HepG2 (cell line): ENCODE data around the gene ZNF597. TPM values are rescaled to one million over a fixed set of nuclear protein-coding genes. Genes with fewer than 3 reads are reported as not detected.

Source experiments
- MEF2D ChIP-seq: sonication (generic); formaldehyde crosslinking; IDR thresholded peaks from 2 replicates; pipeline ENCODE4 v1.5.1; 2020; ENCODE audit warnings: mild to moderate bottlenecking, missing genetic modification reagents
- NFIC ChIP-seq: IDR thresholded peaks from 2 replicates; pipeline ENCODE4 v1.6.1; 2012; ENCODE audit warnings: mild to moderate bottlenecking, low read length, inconsistent platforms
- NR2F1 ChIP-seq, 2 experiments: fragments of 450-650 bp in 1 of 2; formaldehyde crosslinking in 1 of 2; IDR thresholded peaks; 2 replicates each; pipeline versions ENCODE4 v1.5.0 to v1.6.1; 2016 to 2020; ENCODE audit warnings: mild to moderate bottlenecking in 1 of 2, missing compliant biosample characterization in 1 of 2, missing genetic modification reagents in 1 of 2, moderate library complexity in 1 of 2
- ONECUT2 ChIP-seq: sonication (generic); formaldehyde crosslinking; IDR thresholded peaks from 2 replicates; pipeline ENCODE4 v1.4.0; 2020; ENCODE audit warnings: missing genetic modification reagents
- RARA ChIP-seq: IDR thresholded peaks from 2 replicates; pipeline ENCODE4 v1.6.1; 2016; ENCODE audit warnings: missing genetic modification reagents, missing compliant biosample characterization
- ZBTB20 ChIP-seq: sonication (generic); formaldehyde crosslinking; IDR thresholded peaks from 2 replicates; pipeline ENCODE4 v1.8.1; 2023; ENCODE audit warnings: missing genetic modification reagents, low read depth, mild to moderate bottlenecking, borderline replicate concordance
- ZSCAN21 ChIP-seq: sonication (generic); formaldehyde crosslinking; IDR thresholded peaks from 2 replicates; pipeline ENCODE4 v1.8.0; 2022; ENCODE audit warnings: mild to moderate bottlenecking, missing genetic modification reagents, moderate library complexity, borderline replicate concordance
- polyA plus RNA-seq, 8 experiments: library from polyadenylated mRNA; depleted of rRNA in 3 of 8; stranded (reverse) in 7 of 8; unstranded in 1 of 8; fragments of >200 nt; fragmentation: Illumina TruSeq in 4 of 8; extraction: Trizol in 4 of 8; gene quantifications; 2 replicates each; pipeline versions ENCODE4 v1.2.1 to v1.2.3, GENCODE V29; 2011 to 2016; ENCODE audit warnings: low read depth in 4 of 8, missing spikeins in 1 of 8, mixed read lengths in 1 of 8; ENCODE audit not compliant: insufficient read depth in 1 of 8
- total RNA-seq, 5 experiments: library from RNA; depleted of rRNA; stranded (reverse); fragments of >200 nt; fragmentation: Illumina TruSeq; extraction: Trizol; gene quantifications; 2 replicates each; pipeline ENCODE4 v1.2.3, GENCODE V29; 2016; ENCODE audit warnings: low read depth in 1 of 5
- TF ChIP-seq, protein P1 (sequence below): sonication (generic); formaldehyde crosslinking; IDR thresholded peaks from 2 replicates; pipeline ENCODE4 v1.9.0; 2022; ENCODE audit warnings: missing genetic modification reagents, mild to moderate bottlenecking, borderline replicate concordance
- TF ChIP-seq, protein P2 (sequence below): sonication (generic); formaldehyde crosslinking; IDR thresholded peaks from 2 replicates; pipeline ENCODE4 v1.5.1; 2020; ENCODE audit warnings: mild to moderate bottlenecking, missing genetic modification reagents
- TF ChIP-seq, protein P3 (sequence below): sonication (generic); formaldehyde crosslinking; IDR thresholded peaks from 2 replicates; pipeline ENCODE4 v1.4.0; 2020; ENCODE audit warnings: missing genetic modification reagents, mild to moderate bottlenecking, borderline replicate concordance
- TF ChIP-seq, protein P4 (sequence below): sonication (generic); formaldehyde crosslinking; IDR thresholded peaks from 2 replicates; pipeline ENCODE4 v1.5.1; 2020; ENCODE audit warnings: missing genetic modification reagents, mild to moderate bottlenecking, borderline replicate concordance
- TF ChIP-seq, protein P5 (sequence below): sonication (generic); formaldehyde crosslinking; IDR thresholded peaks from 2 replicates; pipeline ENCODE4 v1.5.0; 2020; ENCODE audit warnings: missing genetic modification reagents
- TF ChIP-seq, protein P6 (sequence below): sonication (generic); formaldehyde crosslinking; IDR thresholded peaks from 2 replicates; pipeline ENCODE4 v1.5.0; 2020; ENCODE audit warnings: mild to moderate bottlenecking, missing genetic modification reagents

Gene ZNF597
- total and polyA plus RNA-seq, 2 of the 13 experiments (the other 11 are each of a cell fraction or from before 2014, with no cell fraction given), result 1.3 to 2.4 TPM

DNA sequence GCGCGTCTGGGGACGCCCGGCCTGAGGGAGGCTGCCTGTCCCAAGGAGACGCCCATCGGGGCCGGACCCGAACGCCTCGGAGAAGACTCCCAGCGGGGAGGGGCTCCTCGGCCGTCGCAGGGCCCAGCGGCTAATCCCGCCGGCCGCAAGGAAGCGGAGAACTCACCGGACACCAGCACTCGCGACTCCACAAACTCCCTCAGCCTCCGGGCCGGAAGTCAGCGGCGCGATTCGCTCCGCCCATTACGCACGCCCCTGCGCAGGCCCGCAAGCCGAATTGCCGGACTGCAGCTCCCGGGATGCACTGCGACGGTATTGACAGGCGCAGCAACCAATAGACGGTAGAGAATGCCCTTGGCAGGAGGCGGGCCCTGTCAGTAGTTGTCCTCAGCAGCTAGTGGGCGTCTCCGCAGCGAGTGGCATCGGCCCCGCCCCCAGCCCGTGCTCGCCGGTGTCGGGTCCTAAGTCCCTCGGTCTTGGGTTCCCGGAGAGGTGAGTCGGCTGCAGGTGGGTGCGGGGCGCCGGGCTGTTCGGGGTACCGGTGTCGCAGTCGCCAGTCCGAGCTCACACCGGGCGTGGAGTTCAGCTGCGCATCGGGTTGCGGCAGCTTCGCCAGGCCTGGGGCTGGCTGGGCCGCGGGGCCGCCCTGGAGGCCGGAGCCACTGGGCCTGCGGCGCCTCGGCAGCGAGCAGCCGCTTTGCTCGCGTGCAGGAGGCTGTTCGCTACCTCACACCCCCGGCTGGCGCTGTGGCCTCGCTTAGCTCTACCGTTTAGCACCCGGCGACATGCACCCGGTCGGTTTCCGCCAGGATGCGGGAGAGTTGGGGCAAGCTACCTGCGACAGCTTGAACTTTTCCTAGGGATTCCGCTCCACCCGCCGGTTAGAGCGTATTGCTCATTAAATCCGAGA is 42.3 kb downstream of the ZNF597 start, which contains the start of the genes ZNF174 and ZSCAN32 (continued):
- TF ChIP-seq, protein P1, sequence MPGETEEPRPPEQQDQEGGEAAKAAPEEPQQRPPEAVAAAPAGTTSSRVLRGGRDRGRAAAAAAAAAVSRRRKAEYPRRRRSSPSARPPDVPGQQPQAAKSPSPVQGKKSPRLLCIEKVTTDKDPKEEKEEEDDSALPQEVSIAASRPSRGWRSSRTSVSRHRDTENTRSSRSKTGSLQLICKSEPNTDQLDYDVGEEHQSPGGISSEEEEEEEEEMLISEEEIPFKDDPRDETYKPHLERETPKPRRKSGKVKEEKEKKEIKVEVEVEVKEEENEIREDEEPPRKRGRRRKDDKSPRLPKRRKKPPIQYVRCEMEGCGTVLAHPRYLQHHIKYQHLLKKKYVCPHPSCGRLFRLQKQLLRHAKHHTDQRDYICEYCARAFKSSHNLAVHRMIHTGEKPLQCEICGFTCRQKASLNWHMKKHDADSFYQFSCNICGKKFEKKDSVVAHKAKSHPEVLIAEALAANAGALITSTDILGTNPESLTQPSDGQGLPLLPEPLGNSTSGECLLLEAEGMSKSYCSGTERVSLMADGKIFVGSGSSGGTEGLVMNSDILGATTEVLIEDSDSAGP (CRISPR knock-in tag), result peak; percentile 93
- TF ChIP-seq RARA (CRISPR knock-in tag) (peak; percentile 65), NFIC (no peak), ZBTB20 (CRISPR knock-in tag) (peak; percentile 67; the same call in 1 of the 2 replicates), MEF2D (CRISPR knock-in tag) (peak; percentile 65; the same call in 1 of the 2 replicates), NR2F1 (CRISPR knock-in tag; IDR thresholded peaks at IDR 0.05) (no peak), ZSCAN21 (CRISPR knock-in tag) (peak; percentile 85; the same call in 1 of the 2 replicates), ONECUT2 (CRISPR knock-in tag) (no peak)
- TF ChIP-seq, protein P2, sequence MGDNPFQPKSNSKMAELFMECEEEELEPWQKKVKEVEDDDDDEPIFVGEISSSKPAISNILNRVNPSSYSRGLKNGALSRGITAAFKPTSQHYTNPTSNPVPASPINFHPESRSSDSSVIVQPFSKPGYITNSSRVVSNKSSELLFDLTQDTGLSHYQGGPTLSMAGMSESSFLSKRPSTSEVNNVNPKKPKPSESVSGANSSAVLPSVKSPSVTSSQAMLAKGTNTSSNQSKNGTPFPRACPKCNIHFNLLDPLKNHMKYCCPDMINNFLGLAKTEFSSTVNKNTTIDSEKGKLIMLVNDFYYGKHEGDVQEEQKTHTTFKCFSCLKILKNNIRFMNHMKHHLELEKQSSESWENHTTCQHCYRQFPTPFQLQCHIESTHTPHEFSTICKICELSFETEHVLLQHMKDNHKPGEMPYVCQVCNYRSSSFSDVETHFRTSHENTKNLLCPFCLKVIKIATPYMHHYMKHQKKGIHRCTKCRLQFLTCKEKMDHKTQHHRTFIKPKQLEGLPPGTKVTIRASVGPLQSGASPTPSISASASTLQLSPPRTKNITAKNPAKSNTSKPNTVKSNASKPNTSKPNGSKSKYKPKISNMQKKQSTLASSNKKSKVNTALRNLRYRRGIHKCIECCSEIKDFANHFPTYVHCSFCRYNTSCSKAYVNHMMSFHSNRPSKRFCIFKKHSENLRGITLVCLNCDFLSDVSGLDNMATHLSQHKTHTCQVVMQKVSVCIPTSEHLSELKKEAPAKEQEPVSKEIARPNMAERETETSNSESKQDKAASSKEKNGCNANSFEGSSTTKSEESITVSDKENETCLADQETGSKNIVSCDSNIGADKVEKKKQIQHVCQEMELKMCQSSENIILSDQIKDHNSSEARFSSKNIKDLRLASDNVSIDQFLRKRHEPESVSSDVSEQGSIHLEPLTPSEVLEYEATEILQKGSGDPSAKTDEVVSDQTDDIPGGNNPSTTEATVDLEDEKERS (CRISPR knock-in tag), result no peak
- TF ChIP-seq, protein P3, sequence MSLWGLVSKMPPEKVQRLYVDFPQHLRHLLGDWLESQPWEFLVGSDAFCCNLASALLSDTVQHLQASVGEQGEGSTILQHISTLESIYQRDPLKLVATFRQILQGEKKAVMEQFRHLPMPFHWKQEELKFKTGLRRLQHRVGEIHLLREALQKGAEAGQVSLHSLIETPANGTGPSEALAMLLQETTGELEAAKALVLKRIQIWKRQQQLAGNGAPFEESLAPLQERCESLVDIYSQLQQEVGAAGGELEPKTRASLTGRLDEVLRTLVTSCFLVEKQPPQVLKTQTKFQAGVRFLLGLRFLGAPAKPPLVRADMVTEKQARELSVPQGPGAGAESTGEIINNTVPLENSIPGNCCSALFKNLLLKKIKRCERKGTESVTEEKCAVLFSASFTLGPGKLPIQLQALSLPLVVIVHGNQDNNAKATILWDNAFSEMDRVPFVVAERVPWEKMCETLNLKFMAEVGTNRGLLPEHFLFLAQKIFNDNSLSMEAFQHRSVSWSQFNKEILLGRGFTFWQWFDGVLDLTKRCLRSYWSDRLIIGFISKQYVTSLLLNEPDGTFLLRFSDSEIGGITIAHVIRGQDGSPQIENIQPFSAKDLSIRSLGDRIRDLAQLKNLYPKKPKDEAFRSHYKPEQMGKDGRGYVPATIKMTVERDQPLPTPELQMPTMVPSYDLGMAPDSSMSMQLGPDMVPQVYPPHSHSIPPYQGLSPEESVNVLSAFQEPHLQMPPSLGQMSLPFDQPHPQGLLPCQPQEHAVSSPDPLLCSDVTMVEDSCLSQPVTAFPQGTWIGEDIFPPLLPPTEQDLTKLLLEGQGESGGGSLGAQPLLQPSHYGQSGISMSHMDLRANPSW (CRISPR knock-in tag), result no peak; the same call in 1 of the 2 replicates
- TF ChIP-seq, protein P4, sequence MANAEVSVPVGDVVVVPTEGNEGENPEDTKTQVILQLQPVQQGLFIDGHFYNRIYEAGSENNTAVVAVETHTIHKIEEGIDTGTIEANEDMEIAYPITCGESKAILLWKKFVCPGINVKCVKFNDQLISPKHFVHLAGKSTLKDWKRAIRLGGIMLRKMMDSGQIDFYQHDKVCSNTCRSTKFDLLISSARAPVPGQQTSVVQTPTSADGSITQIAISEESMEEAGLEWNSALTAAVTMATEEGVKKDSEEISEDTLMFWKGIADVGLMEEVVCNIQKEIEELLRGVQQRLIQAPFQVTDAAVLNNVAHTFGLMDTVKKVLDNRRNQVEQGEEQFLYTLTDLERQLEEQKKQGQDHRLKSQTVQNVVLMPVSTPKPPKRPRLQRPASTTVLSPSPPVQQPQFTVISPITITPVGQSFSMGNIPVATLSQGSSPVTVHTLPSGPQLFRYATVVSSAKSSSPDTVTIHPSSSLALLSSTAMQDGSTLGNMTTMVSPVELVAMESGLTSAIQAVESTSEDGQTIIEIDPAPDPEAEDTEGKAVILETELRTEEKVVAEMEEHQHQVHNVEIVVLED (CRISPR knock-in tag), result peak; percentile 99
- TF ChIP-seq, protein P5, sequence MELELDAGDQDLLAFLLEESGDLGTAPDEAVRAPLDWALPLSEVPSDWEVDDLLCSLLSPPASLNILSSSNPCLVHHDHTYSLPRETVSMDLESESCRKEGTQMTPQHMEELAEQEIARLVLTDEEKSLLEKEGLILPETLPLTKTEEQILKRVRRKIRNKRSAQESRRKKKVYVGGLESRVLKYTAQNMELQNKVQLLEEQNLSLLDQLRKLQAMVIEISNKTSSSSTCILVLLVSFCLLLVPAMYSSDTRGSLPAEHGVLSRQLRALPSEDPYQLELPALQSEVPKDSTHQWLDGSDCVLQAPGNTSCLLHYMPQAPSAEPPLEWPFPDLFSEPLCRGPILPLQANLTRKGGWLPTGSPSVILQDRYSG (CRISPR knock-in tag), result no peak
- TF ChIP-seq, protein P6, sequence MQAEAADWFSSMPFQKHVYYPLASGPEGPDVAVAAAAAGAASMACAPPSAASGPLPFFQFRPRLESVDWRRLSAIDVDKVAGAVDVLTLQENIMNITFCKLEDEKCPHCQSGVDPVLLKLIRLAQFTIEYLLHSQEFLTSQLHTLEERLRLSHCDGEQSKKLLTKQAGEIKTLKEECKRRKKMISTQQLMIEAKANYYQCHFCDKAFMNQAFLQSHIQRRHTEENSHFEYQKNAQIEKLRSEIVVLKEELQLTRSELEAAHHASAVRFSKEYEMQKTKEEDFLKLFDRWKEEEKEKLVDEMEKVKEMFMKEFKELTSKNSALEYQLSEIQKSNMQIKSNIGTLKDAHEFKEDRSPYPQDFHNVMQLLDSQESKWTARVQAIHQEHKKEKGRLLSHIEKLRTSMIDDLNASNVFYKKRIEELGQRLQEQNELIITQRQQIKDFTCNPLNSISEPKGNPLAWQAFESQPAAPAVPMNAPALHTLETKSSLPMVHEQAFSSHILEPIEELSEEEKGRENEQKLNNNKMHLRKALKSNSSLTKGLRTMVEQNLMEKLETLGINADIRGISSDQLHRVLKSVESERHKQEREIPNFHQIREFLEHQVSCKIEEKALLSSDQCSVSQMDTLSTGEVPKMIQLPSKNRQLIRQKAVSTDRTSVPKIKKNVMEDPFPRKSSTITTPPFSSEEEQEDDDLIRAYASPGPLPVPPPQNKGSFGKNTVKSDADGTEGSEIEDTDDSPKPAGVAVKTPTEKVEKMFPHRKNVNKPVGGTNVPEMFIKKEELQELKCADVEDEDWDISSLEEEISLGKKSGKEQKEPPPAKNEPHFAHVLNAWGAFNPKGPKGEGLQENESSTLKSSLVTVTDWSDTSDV (CRISPR knock-in tag), result no peak
